ENCODE results near the gene KDM3B.
"Not testable (repeated sequence)": the region's sequence is repeated elsewhere in the genome, so short reads cannot be mapped to it uniquely, and the experiment has no call there.

KDM3B gene, protein sequence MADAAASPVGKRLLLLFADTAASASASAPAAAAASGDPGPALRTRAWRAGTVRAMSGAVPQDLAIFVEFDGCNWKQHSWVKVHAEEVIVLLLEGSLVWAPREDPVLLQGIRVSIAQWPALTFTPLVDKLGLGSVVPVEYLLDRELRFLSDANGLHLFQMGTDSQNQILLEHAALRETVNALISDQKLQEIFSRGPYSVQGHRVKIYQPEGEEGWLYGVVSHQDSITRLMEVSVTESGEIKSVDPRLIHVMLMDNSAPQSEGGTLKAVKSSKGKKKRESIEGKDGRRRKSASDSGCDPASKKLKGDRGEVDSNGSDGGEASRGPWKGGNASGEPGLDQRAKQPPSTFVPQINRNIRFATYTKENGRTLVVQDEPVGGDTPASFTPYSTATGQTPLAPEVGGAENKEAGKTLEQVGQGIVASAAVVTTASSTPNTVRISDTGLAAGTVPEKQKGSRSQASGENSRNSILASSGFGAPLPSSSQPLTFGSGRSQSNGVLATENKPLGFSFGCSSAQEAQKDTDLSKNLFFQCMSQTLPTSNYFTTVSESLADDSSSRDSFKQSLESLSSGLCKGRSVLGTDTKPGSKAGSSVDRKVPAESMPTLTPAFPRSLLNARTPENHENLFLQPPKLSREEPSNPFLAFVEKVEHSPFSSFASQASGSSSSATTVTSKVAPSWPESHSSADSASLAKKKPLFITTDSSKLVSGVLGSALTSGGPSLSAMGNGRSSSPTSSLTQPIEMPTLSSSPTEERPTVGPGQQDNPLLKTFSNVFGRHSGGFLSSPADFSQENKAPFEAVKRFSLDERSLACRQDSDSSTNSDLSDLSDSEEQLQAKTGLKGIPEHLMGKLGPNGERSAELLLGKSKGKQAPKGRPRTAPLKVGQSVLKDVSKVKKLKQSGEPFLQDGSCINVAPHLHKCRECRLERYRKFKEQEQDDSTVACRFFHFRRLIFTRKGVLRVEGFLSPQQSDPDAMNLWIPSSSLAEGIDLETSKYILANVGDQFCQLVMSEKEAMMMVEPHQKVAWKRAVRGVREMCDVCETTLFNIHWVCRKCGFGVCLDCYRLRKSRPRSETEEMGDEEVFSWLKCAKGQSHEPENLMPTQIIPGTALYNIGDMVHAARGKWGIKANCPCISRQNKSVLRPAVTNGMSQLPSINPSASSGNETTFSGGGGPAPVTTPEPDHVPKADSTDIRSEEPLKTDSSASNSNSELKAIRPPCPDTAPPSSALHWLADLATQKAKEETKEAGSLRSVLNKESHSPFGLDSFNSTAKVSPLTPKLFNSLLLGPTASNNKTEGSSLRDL (N-terminal part only)

GRCh38 chr5:138352071-138352721, at the start of gene KDM3B:
Gene KDM3B (plus strand): TSS chr5:138352685. CDS start chr5:138352796, 111 bp downstream.
- H3K9me3 ChIP-seq (ENCODE audit: control insufficient read depth in 1 of 2, low read length in 2 of 2) = peaks cover 2 to 5% of the 10 kb centered on the region in 2 donors
- peaks cover 17 to 21% of the 10 kb centered on the region in 2 donors for H3K4me1 ChIP-seq (ENCODE audit: control insufficient read depth in 1 of 2, insufficient read depth in 2 of 2, low read length in 2 of 2)
- H3K27me3 ChIP-seq (ENCODE audit: control insufficient read depth in 1 of 2, insufficient read depth in 2 of 2, low read length in 2 of 2) = no peaks in the 10 kb centered on the region
- H3K4me3 ChIP-seq (ENCODE audit: low read depth in 1 of 2, low read length in 2 of 2) = peak within 1 kb of the TSS; percentile 85 to 93
- peaks cover 11 to 19% of the 10 kb centered on the region in 2 donors for H3K36me3 ChIP-seq (ENCODE audit: control insufficient read depth in 1 of 2, insufficient read depth in 2 of 2, low read length in 2 of 2)
- peak within 1 kb of the TSS; percentile 93 for H3K27ac ChIP-seq (ENCODE audit: low read depth, low read length)
- peak within 1 kb of the TSS; percentile 86 to 96 for H3K9ac ChIP-seq (ENCODE audit: low read depth in 1 of 2, low read length in 2 of 2)

DNA sequence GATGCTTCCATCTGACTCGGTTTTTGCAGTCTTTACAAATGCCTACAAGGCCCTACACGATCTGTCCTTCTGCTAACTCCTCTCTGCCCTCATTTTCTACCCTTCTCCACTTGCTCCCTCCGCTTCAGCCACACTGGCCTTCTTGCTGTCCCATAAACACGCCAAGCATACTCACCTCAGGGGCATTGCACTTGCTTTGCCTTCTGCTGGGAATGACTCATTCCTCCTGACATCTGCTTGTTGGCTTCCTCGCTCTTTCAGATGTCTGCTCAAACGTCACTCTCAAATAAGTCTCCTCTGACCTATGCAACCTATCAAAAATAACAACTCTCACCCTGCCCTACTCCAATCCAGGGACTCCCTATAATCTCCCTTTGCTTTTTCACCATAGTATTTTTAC, 49.1 kb upstream of the KDM3B start:
- Histone ChIP-seq H3K9ac (ENCODE audit: low read depth in 1 of 2, low read length in 2 of 2) (no peak overlapping the region), H3K4me1 (ENCODE audit: control insufficient read depth in 1 of 2, insufficient read depth in 2 of 2, low read length in 2 of 2) (no peaks in the 10 kb centered on the region), H3K4me3 (ENCODE audit: low read depth in 1 of 2, low read length in 2 of 2) (no peak overlapping the region), H3K27ac (ENCODE audit: low read depth, low read length) (no peak overlapping the region), H3K27me3 (ENCODE audit: control insufficient read depth in 1 of 2, insufficient read depth in 2 of 2, low read length in 2 of 2) (no peaks in the 10 kb centered on the region), H3K36me3 (ENCODE audit: control insufficient read depth in 1 of 2, insufficient read depth in 2 of 2, low read length in 2 of 2) (no peaks in the 10 kb centered on the region), H3K9me3 (ENCODE audit: control insufficient read depth in 1 of 2, low read length in 2 of 2) (no peaks in the 10 kb centered on the region)

DNA sequence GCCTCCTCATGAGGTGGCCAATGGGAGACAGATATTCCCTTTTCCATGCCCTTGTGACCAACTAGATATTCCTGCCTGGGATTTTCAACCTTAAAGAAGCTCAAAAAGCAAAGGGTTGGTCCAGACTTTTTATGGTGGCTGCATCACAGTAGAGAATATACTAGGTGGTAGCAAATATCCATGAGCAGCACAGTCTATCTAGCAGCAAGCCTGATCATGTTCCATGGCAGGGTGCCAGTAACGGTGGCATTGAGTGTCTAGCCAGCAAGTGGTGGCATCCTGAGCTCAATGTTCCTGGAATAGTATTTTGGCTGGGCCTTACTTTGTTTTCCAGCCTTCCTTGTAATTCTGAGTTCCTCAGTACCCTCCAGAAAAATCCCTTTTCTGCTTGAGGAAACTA, 46.7 kb upstream of the KDM3B start:
- H3K4me1 ChIP-seq (ENCODE audit: control insufficient read depth in 1 of 2, insufficient read depth in 2 of 2, low read length in 2 of 2) = no peaks in the 10 kb centered on the region
- no peaks in the 10 kb centered on the region for H3K9me3 ChIP-seq (ENCODE audit: control insufficient read depth in 1 of 2, low read length in 2 of 2)
- no peaks in the 10 kb centered on the region for H3K27me3 ChIP-seq (ENCODE audit: control insufficient read depth in 1 of 2, insufficient read depth in 2 of 2, low read length in 2 of 2)
- H3K4me3 ChIP-seq (ENCODE audit: low read depth in 1 of 2, low read length in 2 of 2) = no peak overlapping the region
- H3K9ac ChIP-seq (ENCODE audit: low read depth in 1 of 2, low read length in 2 of 2) = no peak overlapping the region
- H3K27ac ChIP-seq (ENCODE audit: low read depth, low read length) = no peak overlapping the region
- no peaks in the 10 kb centered on the region for H3K36me3 ChIP-seq (ENCODE audit: control insufficient read depth in 1 of 2, insufficient read depth in 2 of 2, low read length in 2 of 2)

GRCh38 chr5:138315751-138316278, 36.7 kb upstream of the KDM3B start:
- Histone ChIP-seq H3K9ac (ENCODE audit: low read depth in 1 of 2, low read length in 2 of 2) (no peak overlapping the region), H3K27ac (ENCODE audit: low read depth, low read length) (no peak overlapping the region), H3K9me3 (ENCODE audit: control insufficient read depth in 1 of 2, low read length in 2 of 2) (no peaks in the 10 kb centered on the region)

GRCh38 chr5:138316355-138316754, 36.1 kb upstream of the KDM3B start:
- H3K9ac ChIP-seq (ENCODE audit: low read depth in 1 of 2, low read length in 2 of 2) = no peak overlapping the region
- no peak overlapping the region for H3K4me3 ChIP-seq (ENCODE audit: low read depth in 1 of 2, low read length in 2 of 2)
- H3K36me3 ChIP-seq (ENCODE audit: control insufficient read depth in 1 of 2, insufficient read depth in 2 of 2, low read length in 2 of 2) = peaks cover 0 to 3% of the 10 kb centered on the region in 2 donors
- H3K4me1 ChIP-seq (ENCODE audit: control insufficient read depth in 1 of 2, insufficient read depth in 2 of 2, low read length in 2 of 2) = no peaks in the 10 kb centered on the region
- no peaks in the 10 kb centered on the region for H3K27me3 ChIP-seq (ENCODE audit: control insufficient read depth in 1 of 2, insufficient read depth in 2 of 2, low read length in 2 of 2)
- no peak overlapping the region for H3K27ac ChIP-seq (ENCODE audit: low read depth, low read length)
- H3K9me3 ChIP-seq (ENCODE audit: control insufficient read depth in 1 of 2, low read length in 2 of 2) = no peaks in the 10 kb centered on the region

More at GRCh38 chr5:138315751-138316278, 36.7 kb upstream of the KDM3B start:
- Histone ChIP-seq H3K36me3 (ENCODE audit: control insufficient read depth in 1 of 2, insufficient read depth in 2 of 2, low read length in 2 of 2) (peaks cover 0 to 3% of the 10 kb centered on the region in 2 donors), H3K4me1 (ENCODE audit: control insufficient read depth in 1 of 2, insufficient read depth in 2 of 2, low read length in 2 of 2) (no peaks in the 10 kb centered on the region), H3K4me3 (ENCODE audit: low read depth in 1 of 2, low read length in 2 of 2) (no peak overlapping the region), H3K27me3 (ENCODE audit: control insufficient read depth in 1 of 2, insufficient read depth in 2 of 2, low read length in 2 of 2) (no peaks in the 10 kb centered on the region)

DNA sequence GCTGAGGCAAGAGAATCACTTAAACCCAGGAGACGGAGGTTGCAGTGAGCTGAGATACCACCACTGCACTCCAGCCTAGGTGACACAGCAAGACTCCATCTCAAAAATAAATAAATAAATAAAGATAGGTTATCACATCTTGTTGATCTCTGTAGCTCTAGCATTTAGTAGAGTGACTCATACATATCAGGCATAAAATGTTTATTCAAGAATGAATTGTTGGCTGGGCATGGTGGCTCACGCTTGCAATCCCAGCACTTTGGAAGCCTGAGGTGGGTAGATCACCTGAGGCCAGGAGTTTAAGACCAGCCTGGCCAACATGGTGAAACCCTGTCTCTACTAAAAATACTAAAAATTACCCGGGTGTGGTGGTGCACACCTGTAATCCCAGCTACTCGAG, 34.3 kb upstream of the KDM3B start:
- not testable (repeated sequence) for H3K36me3 ChIP-seq (ENCODE audit: control insufficient read depth in 1 of 2, insufficient read depth in 2 of 2, low read length in 2 of 2); H3K27me3 ChIP-seq (ENCODE audit: control insufficient read depth in 1 of 2, insufficient read depth in 2 of 2, low read length in 2 of 2); H3K9ac ChIP-seq (ENCODE audit: low read depth in 1 of 2, low read length in 2 of 2); H3K9me3 ChIP-seq (ENCODE audit: control insufficient read depth in 1 of 2, low read length in 2 of 2); H3K4me3 ChIP-seq (ENCODE audit: low read depth in 1 of 2, low read length in 2 of 2); H3K4me1 ChIP-seq (ENCODE audit: control insufficient read depth in 1 of 2, insufficient read depth in 2 of 2, low read length in 2 of 2); H3K27ac ChIP-seq (ENCODE audit: low read depth, low read length)

- Histone ChIP-seq H3K27ac (ENCODE audit: low read depth, low read length) (no peak overlapping the region), H3K4me3 (ENCODE audit: low read depth in 1 of 2, low read length in 2 of 2) (peak overlapping the region; percentile 79 to 80), H3K9ac (ENCODE audit: low read depth in 1 of 2, low read length in 2 of 2) (peak overlapping the region; percentile 45 to 58), H3K9me3 (ENCODE audit: control insufficient read depth in 1 of 2, low read length in 2 of 2) (no peaks in the 10 kb centered on the region), H3K27me3 (ENCODE audit: control insufficient read depth in 1 of 2, insufficient read depth in 2 of 2, low read length in 2 of 2) (no peaks in the 10 kb centered on the region), H3K36me3 (ENCODE audit: control insufficient read depth in 1 of 2, insufficient read depth in 2 of 2, low read length in 2 of 2) (no peaks in the 10 kb centered on the region), H3K4me1 (ENCODE audit: control insufficient read depth in 1 of 2, insufficient read depth in 2 of 2, low read length in 2 of 2) (peaks cover 8 to 16% of the 10 kb centered on the region in 2 donors)
Measured at GRCh38 chr5:138330813-138331448, 21.6 kb upstream of the KDM3B start.

DNA sequence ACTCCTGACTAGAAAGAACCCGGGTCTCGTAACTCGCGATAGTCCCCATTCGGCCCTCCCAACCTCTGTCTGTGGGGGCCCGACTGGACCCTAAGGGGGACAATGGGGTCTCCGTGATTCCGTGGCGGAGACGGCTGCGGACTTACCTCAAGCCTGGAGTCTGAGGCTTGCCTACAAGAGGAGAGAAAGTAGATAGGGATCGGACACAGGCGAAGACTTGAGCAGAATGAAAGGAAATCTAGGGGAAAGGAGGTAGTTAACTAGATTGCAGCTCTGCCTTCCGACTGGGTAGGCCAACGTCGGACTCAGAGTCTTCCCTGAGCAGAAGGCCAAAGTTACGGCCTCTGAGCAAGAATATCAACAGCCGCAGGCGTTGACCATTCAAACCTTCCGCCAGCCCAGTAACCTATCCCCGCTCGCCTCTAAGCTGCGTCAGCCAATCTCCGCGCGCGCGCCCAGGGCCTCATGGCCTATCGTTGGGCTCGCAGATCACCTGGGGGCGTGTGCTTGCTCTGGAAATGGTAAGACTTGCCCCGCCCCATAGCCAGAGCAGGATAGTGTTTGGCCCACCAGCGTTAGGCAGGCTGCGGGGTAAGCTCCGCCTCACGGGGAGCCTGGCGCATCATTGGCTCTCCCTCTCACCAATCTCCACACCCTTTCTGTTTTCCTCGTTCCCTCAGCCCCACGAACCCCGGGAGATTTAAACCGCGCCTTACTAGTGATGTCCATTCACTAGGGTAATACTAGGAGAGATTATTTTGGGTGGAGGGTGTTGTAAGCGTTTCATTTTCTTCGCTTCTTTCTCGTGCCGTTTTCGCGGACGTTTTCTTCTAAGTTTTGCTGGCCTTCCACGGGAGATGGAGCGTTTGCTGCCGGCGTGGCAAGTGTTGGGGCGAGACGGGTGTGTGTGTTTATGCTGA, 20.8 kb upstream of the KDM3B start, which contains the start of gene CDC25C:
Gene CDC25C, minus strand, starts transcription at position 356 of the 920 bp plus-strand sequence. CDS start 624 bp downstream, outside the sequence.
- Histone ChIP-seq H3K36me3 (ENCODE audit: control insufficient read depth in 1 of 2, insufficient read depth in 2 of 2, low read length in 2 of 2) (no peaks in the 10 kb centered on the region), H3K27me3 (ENCODE audit: control insufficient read depth in 1 of 2, insufficient read depth in 2 of 2, low read length in 2 of 2) (no peaks in the 10 kb centered on the region), H3K9me3 (ENCODE audit: control insufficient read depth in 1 of 2, low read length in 2 of 2) (no peaks in the 10 kb centered on the region), H3K27ac (ENCODE audit: low read depth, low read length) (no peak within 1 kb of the TSS), H3K4me1 (ENCODE audit: control insufficient read depth in 1 of 2, insufficient read depth in 2 of 2, low read length in 2 of 2) (peaks cover 8 to 16% of the 10 kb centered on the region in 2 donors), H3K4me3 (ENCODE audit: low read depth in 1 of 2, low read length in 2 of 2) (peak within 1 kb of the TSS; percentile 79 to 80), H3K9ac (ENCODE audit: low read depth in 1 of 2, low read length in 2 of 2) (peak within 1 kb of the TSS; percentile 45 to 58)
